Naive thymus-derived CD8-positive, alpha-beta T cell (primary cell): ENCODE results near the gene CEP76. TPM values are rescaled to one million over a fixed set of nuclear protein-coding genes. Genes with fewer than 3 reads are reported as not detected.
"Not testable (repeated sequence)": the region's sequence is repeated elsewhere in the genome, so short reads cannot be mapped to it uniquely, and the experiment has no call there.

Experiments used
- ATAC-seq, 2 donors: fragments of 150-1000 bp; cut with Tn5 transposase in 1 of 2; sonication (Bioruptor Pico), chemical (Tn5 transposase) in 1 of 2; 1 replicate in 1 of 2; 2 replicates in 1 of 2; pipeline ENCODE4 v1.10.0; 2021; ENCODE audit warnings: mild to moderate bottlenecking in 2 of 2, moderate library complexity in 2 of 2
- POLR2A ChIA-PET: fragments of 350-600 bp; sonication (Branson Sonifier 250); formaldehyde crosslinking; loops from one replicate; lab custom pipeline; 2021; ENCODE audit warnings: antibody characterized with exemption; lab: Charles Lee
- DNase-seq, 10 donors: peaks; one replicate each; pipeline versions ENCODE4 v3.0.0 to v3.0.0-alpha.2; 2020 to 2022
- H3K27ac Mint-ChIP-seq, 10 donors: one replicate each; pipeline ENCODE4 v1.8.0; 2020 to 2022; ENCODE audit warnings: mild to moderate bottlenecking in 10 of 10, mixed read lengths in 10 of 10, moderate library complexity in 4 of 10, inconsistent platforms in 1 of 10
- H3K27me3 Mint-ChIP-seq, 5 donors: one replicate each; pipeline ENCODE4 v1.8.0; 2021 to 2022; ENCODE audit warnings: mixed read lengths in 5 of 5
- H3K36me3 Mint-ChIP-seq, 3 donors: one replicate each; pipeline ENCODE4 v1.8.0; 2020 to 2022; ENCODE audit warnings: mixed read lengths in 3 of 3, mild to moderate bottlenecking in 2 of 3, inconsistent platforms in 1 of 3
- H3K4me1 Mint-ChIP-seq, 4 donors: one replicate each; pipeline ENCODE4 v1.8.0; 2021 to 2022; ENCODE audit warnings: mixed read lengths in 4 of 4
- H3K4me3 Mint-ChIP-seq, 10 donors: one replicate each; pipeline ENCODE4 v1.8.0; 2020 to 2022; ENCODE audit warnings: mild to moderate bottlenecking in 10 of 10, mixed read lengths in 10 of 10, moderate library complexity in 6 of 10, inconsistent platforms in 1 of 10
- H3K9me3 Mint-ChIP-seq, 9 donors: one replicate each; pipeline ENCODE4 v1.8.0; 2020 to 2022; ENCODE audit warnings: mixed read lengths in 9 of 9, mild to moderate bottlenecking in 3 of 9, inconsistent platforms in 1 of 9, moderate library complexity in 1 of 9
- polyA plus RNA-seq, 3 donors: library from polyadenylated mRNA; unstranded; fragments of 300-500 nt; fragmentation: Illumina TruSeq; gene quantifications; one replicate each; pipeline ENCODE4 v1.2.3, GENCODE V29; 2021
- total RNA-seq, 8 experiments: library from RNA in 2 of 8; stranded (reverse) in 2 of 8; gene quantifications; one replicate each; pipeline ENCODE4 v1.2.3 and lab custom pipeline; 2021 to 2026

The CEP76 gene
- total and polyA plus RNA-seq, 5 experiments from 2014 or later, result 2.9 to 11.9 (median 7.3) TPM

- POLR2A ChIA-PET, result no interaction called here
- H3K4me3 Mint-ChIP-seq, result peak overlapping the region; percentile 53 to 88 (median 84)
- H3K4me1 Mint-ChIP-seq, result peaks cover 3 to 19% (median 13%) of the 10 kb centered on the region in 4 donors
- H3K36me3 Mint-ChIP-seq, result peaks cover 0 to 3% (median 0%) of the 10 kb centered on the region in 3 donors
- H3K9me3 Mint-ChIP-seq, result no peaks in the 10 kb centered on the region
- peak overlapping the region in 4 of 10 donors; percentile 3 to 66 (median 58) for H3K27ac Mint-ChIP-seq
- no peak for ATAC-seq
- no peak for DNase-seq
- H3K27me3 Mint-ChIP-seq, result peaks cover 2 to 31% (median 19%) of the 10 kb centered on the region in 5 donors
Measured at GRCh38 chr18:12656605-12656937, 46.0 kb downstream of the CEP76 start.

- Mint-ChIP-seq H3K36me3 (peaks cover 0 to 4% (median 0%) of the 10 kb centered on the region in 3 donors), H3K27ac (no peak overlapping the region), H3K27me3 (peaks cover 4 to 37% (median 28%) of the 10 kb centered on the region in 5 donors), H3K9me3 (no peaks in the 10 kb centered on the region), H3K4me3 (peak overlapping the region in 6 of 10 donors; percentile 20 to 66 (median 47)), H3K4me1 (peaks cover 3 to 19% (median 13%) of the 10 kb centered on the region in 4 donors)
- POLR2A ChIA-PET, result no interaction called here
- ATAC-seq (no peak), DNase-seq (no peak)
Measured at GRCh38 chr18:12654971-12655370, 47.6 kb downstream of the CEP76 start.

GRCh38 chr18:12652861-12653401 is 49.6 kb downstream of the CEP76 start:
- Mint-ChIP-seq H3K27me3 (peaks cover 4 to 37% (median 29%) of the 10 kb centered on the region in 5 donors), H3K36me3 (peaks cover 0 to 4% (median 2%) of the 10 kb centered on the region in 3 donors), H3K9me3 (no peaks in the 10 kb centered on the region), H3K4me1 (peaks cover 0 to 16% (median 6%) of the 10 kb centered on the region in 4 donors), H3K4me3 (no peak overlapping the region), H3K27ac (no peak overlapping the region)
- POLR2A ChIA-PET, result no interaction called here
- no peak for ATAC-seq
- DNase-seq, result no peak

DNA sequence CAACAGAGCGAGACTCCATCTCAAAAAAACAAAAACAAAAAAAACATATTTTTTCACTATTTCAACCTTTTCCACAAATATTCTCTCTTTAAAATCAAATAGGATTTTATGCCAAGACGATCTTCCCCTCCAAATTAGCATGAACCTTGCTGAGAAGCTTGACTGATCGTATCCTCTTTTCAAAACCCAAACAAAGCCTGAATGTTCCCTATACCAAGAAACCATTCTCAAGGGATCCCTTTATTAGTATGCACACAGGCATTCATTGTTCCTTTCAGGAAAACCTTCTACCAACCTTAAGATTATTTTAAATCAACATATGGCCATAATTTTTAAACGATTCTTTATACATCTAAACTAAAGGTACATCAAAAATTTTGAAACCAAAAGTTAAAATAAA is 50.9 kb downstream of the CEP76 start:
- Mint-ChIP-seq H3K9me3 (no peaks in the 10 kb centered on the region), H3K4me1 (peaks cover 0 to 13% (median 3%) of the 10 kb centered on the region in 4 donors), H3K4me3 (no peak overlapping the region), H3K36me3 (peaks cover 0 to 4% (median 2%) of the 10 kb centered on the region in 3 donors), H3K27me3 (peaks cover 4 to 37% (median 27%) of the 10 kb centered on the region in 5 donors), H3K27ac (no peak overlapping the region)
- DNase-seq, result no peak
- ATAC-seq, result no peak
- POLR2A ChIA-PET, result no interaction called here

DNA sequence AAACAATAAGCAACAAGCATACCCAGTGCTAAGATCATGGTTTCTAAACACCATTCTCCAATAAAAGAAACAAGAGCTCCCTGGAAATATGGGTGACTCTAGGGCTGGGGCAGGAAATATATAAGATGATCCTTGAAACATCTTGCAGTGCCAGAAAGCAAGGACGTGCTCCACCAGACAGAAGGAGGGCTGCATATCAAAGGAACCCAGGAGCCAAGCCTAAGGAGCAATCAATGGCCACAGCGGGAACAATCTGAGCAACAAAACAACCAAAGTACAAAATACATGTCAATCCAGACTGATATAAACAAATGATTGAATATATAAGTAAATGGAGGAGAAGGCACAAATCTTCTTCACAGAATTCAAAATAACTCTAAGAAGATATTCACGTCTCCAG is 54.8 kb downstream of the CEP76 start:
- Mint-ChIP-seq H3K36me3 (peaks cover 0 to 4% (median 2%) of the 10 kb centered on the region in 3 donors), H3K4me1 (no peaks in the 10 kb centered on the region), H3K27ac (peak overlapping the region in 1 of 10 donors; percentile 42), H3K9me3 (no peaks in the 10 kb centered on the region), H3K27me3 (peaks cover 12 to 31% (median 20%) of the 10 kb centered on the region in 5 donors), H3K4me3 (no peak overlapping the region)
- POLR2A ChIA-PET, result no interaction called here
- ATAC-seq, result no peak
- DNase-seq, result no peak

GRCh38 chr18:12645751-12646203 is 56.7 kb downstream of the CEP76 start:
- DNase-seq (no peak), ATAC-seq (no peak)
- H3K9me3 Mint-ChIP-seq, result no peaks in the 10 kb centered on the region
- H3K27ac Mint-ChIP-seq, result no peak overlapping the region
- no peaks in the 10 kb centered on the region for H3K4me1 Mint-ChIP-seq
- H3K27me3 Mint-ChIP-seq, result peaks cover 9 to 29% (median 12%) of the 10 kb centered on the region in 5 donors
- H3K4me3 Mint-ChIP-seq, result no peak overlapping the region
- POLR2A ChIA-PET, result no interaction called here
- peaks cover 0 to 2% (median 0%) of the 10 kb centered on the region in 3 donors for H3K36me3 Mint-ChIP-seq

- no peak overlapping the region for H3K27ac Mint-ChIP-seq
- H3K36me3 Mint-ChIP-seq, result peaks cover 0 to 2% (median 0%) of the 10 kb centered on the region in 3 donors
Measured at GRCh38 chr18:12645254-12645653, 57.3 kb downstream of the CEP76 start.

GRCh38 chr18:12643756-12644155 is 58.8 kb downstream of the CEP76 start:
- POLR2A ChIA-PET, result not testable (repeated sequence)

More at GRCh38 chr18:12645254-12645653, 57.3 kb downstream of the CEP76 start:
- H3K9me3 Mint-ChIP-seq, result no peaks in the 10 kb centered on the region
- H3K4me1 Mint-ChIP-seq, result no peaks in the 10 kb centered on the region
- H3K4me3 Mint-ChIP-seq, result no peak overlapping the region
- POLR2A ChIA-PET, result no interaction called here
- ATAC-seq (no peak), DNase-seq (no peak)
- H3K27me3 Mint-ChIP-seq, result peaks cover 10 to 26% (median 17%) of the 10 kb centered on the region in 5 donors

DNA sequence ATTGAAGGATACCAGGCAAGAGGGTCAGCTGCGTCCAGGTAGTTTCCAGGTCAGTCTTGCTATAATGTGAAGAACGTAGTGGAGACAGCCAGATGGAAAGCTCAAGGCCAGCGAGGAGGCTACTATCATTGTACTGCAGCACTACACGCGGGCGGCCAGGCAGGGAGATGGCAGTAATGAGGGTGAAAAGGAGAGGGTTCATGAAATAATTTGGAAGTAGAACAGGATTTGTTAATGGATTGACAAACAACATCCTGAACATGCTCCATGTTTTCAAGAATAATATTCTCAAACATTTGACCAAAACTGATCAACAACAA is 61.7 kb downstream of the CEP76 start:
- POLR2A ChIA-PET, result no interaction called here
- Mint-ChIP-seq H3K4me3 (no peak overlapping the region), H3K36me3 (no peaks in the 10 kb centered on the region), H3K27ac (no peak overlapping the region), H3K4me1 (no peaks in the 10 kb centered on the region), H3K9me3 (no peaks in the 10 kb centered on the region), H3K27me3 (peaks cover 10 to 15% (median 11%) of the 10 kb centered on the region in 5 donors)
- no peak for ATAC-seq
- no peak for DNase-seq

More at GRCh38 chr18:12643756-12644155, 58.8 kb downstream of the CEP76 start:
- H3K27ac Mint-ChIP-seq, DNase-seq, H3K4me1 Mint-ChIP-seq, H3K9me3 Mint-ChIP-seq, ATAC-seq, H3K4me3 Mint-ChIP-seq, H3K36me3 Mint-ChIP-seq: not testable (repeated sequence)
- peaks cover 10 to 19% (median 15%) of the 10 kb centered on the region in 5 donors for H3K27me3 Mint-ChIP-seq

DNA sequence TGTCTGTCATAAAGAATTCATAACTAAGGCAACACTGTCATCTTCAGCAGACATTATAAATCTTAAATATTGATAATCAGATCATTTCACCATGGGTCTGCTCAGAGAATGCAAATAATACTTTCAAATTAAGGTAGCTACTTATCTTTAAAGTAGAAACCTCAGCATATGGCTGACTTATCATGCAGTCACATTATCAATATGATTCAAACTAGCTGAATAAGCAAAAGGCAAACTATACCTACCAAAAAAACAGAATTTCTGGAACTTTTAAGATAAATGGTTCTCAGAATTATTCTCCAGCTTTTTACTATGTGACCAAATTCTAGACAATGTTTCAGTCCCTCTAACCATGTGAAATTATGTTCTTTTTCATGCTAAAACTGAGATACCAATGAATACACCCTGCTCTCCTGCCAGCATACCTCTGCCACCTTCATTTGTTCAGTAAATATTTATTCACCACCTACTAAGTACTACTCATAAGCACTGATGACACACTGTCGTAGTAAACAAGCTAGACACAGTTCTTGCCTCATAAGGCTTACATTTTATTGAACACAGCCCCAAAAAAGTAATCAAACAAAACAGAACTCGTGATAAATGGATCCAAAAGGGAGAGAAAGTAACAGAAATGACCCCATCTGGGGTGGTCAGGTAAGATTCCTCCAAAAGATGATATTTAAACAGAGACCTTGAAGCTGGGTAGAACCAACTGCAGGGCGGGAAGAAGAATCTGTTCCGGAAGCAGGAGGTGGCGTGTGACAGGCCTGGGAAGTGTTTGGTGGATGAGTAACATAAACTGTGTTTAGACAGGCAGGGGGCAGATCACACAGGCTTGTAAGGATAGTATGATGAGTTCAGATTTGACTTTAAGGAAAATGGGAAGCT is 62.3 kb downstream of the CEP76 start:
- Mint-ChIP-seq H3K4me3 (no peak overlapping the region), H3K4me1 (no peaks in the 10 kb centered on the region), H3K9me3 (no peaks in the 10 kb centered on the region), H3K36me3 (no peaks in the 10 kb centered on the region), H3K27me3 (peaks cover 6 to 9% (median 6%) of the 10 kb centered on the region in 5 donors), H3K27ac (no peak overlapping the region)
- no peak for DNase-seq
- POLR2A ChIA-PET, result no interaction called here
- no peak for ATAC-seq

- no peaks in the 10 kb centered on the region for H3K4me1 Mint-ChIP-seq
- DNase-seq (no peak), ATAC-seq (no peak)
- POLR2A ChIA-PET, result no interaction called here
- no peak overlapping the region for H3K27ac Mint-ChIP-seq
- no peak overlapping the region for H3K4me3 Mint-ChIP-seq
- peaks cover 5 to 8% (median 6%) of the 10 kb centered on the region in 5 donors for H3K27me3 Mint-ChIP-seq
- H3K9me3 Mint-ChIP-seq, result no peaks in the 10 kb centered on the region
- H3K36me3 Mint-ChIP-seq, result no peaks in the 10 kb centered on the region
Measured at GRCh38 chr18:12638644-12639124, 63.8 kb downstream of the CEP76 start.

DNA sequence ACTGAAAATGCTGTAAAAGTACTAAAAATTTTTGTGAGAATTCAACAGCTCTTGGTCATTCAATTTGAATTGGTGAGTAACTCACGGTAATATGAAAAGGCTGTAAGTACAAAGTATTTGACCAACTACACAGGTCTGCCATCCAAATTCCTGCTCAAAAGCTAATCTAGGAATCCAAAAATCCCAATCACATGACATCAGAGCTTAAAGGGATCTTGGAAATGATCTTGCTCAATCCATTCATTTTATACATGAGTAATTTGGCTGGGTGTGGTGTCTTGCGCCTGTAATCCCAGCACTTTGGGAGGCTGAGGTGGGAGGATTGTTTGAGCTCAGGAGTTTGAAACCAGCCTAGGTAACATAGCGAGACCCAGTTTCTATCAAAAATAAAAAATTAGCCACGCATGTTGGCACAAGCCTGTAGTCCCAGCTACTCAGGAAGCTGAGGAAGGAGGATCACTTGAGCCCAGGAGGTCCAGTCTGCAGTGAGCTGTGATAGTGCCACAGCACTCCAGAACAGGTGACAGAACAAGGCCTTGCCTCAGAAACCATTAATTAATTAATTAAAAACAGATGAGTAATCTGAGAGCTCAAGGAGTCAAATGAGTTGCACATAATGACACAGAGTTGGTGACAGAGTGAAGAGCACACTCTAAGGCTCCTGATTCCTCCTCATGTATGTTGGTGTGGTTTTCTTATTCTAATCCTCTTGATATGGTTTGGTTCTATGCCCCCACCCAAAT is 64.5 kb downstream of the CEP76 start:
- DNase-seq (no peak), ATAC-seq (no peak)
- Mint-ChIP-seq H3K36me3 (no peaks in the 10 kb centered on the region), H3K4me3 (no peak overlapping the region), H3K27me3 (peaks cover 3 to 8% (median 6%) of the 10 kb centered on the region in 5 donors), H3K27ac (no peak overlapping the region), H3K9me3 (no peaks in the 10 kb centered on the region), H3K4me1 (no peaks in the 10 kb centered on the region)
- POLR2A ChIA-PET, result no interaction called here
